Naive thymus-derived CD8-positive, alpha-beta T cell (primary cell): Measurements from ENCODE around the gene LSM14A. TPM values are rescaled to one million over a fixed set of nuclear protein-coding genes. Genes with fewer than 3 reads are reported as not detected.

Source experiments
- ATAC-seq, 2 donors: fragments of 150-1000 bp; cut with Tn5 transposase in 1 of 2; sonication (Bioruptor Pico), chemical (Tn5 transposase) in 1 of 2; 1 replicate in 1 of 2; 2 replicates in 1 of 2; pipeline ENCODE4 v1.10.0; 2021; ENCODE audit warnings: mild to moderate bottlenecking in 2 of 2, moderate library complexity in 2 of 2
- POLR2A ChIA-PET: fragments of 350-600 bp; sonication (Branson Sonifier 250); formaldehyde crosslinking; loops from one replicate; lab custom pipeline; 2021; ENCODE audit warnings: antibody characterized with exemption; lab: Charles Lee
- DNase-seq, 10 donors: peaks; one replicate each; pipeline versions ENCODE4 v3.0.0 to v3.0.0-alpha.2; 2020 to 2022
- H3K27ac Mint-ChIP-seq, 10 donors: one replicate each; pipeline ENCODE4 v1.8.0; 2020 to 2022; ENCODE audit warnings: mild to moderate bottlenecking in 10 of 10, mixed read lengths in 10 of 10, moderate library complexity in 4 of 10, inconsistent platforms in 1 of 10
- H3K27me3 Mint-ChIP-seq, 5 donors: one replicate each; pipeline ENCODE4 v1.8.0; 2021 to 2022; ENCODE audit warnings: mixed read lengths in 5 of 5
- H3K36me3 Mint-ChIP-seq, 3 donors: one replicate each; pipeline ENCODE4 v1.8.0; 2020 to 2022; ENCODE audit warnings: mixed read lengths in 3 of 3, mild to moderate bottlenecking in 2 of 3, inconsistent platforms in 1 of 3
- H3K4me1 Mint-ChIP-seq, 4 donors: one replicate each; pipeline ENCODE4 v1.8.0; 2021 to 2022; ENCODE audit warnings: mixed read lengths in 4 of 4
- H3K4me3 Mint-ChIP-seq, 10 donors: one replicate each; pipeline ENCODE4 v1.8.0; 2020 to 2022; ENCODE audit warnings: mild to moderate bottlenecking in 10 of 10, mixed read lengths in 10 of 10, moderate library complexity in 6 of 10, inconsistent platforms in 1 of 10
- H3K9me3 Mint-ChIP-seq, 9 donors: one replicate each; pipeline ENCODE4 v1.8.0; 2020 to 2022; ENCODE audit warnings: mixed read lengths in 9 of 9, mild to moderate bottlenecking in 3 of 9, inconsistent platforms in 1 of 9, moderate library complexity in 1 of 9
- polyA plus RNA-seq, 3 donors: library from polyadenylated mRNA; unstranded; fragments of 300-500 nt; fragmentation: Illumina TruSeq; gene quantifications; one replicate each; pipeline ENCODE4 v1.2.3, GENCODE V29; 2021
- total RNA-seq, 8 experiments: library from RNA in 2 of 8; stranded (reverse) in 2 of 8; gene quantifications; one replicate each; pipeline ENCODE4 v1.2.3 and lab custom pipeline; 2021 to 2026

Gene LSM14A
- total and polyA plus RNA-seq, 5 experiments from 2014 or later: 163 to 209 (median 193) TPM

DNA sequence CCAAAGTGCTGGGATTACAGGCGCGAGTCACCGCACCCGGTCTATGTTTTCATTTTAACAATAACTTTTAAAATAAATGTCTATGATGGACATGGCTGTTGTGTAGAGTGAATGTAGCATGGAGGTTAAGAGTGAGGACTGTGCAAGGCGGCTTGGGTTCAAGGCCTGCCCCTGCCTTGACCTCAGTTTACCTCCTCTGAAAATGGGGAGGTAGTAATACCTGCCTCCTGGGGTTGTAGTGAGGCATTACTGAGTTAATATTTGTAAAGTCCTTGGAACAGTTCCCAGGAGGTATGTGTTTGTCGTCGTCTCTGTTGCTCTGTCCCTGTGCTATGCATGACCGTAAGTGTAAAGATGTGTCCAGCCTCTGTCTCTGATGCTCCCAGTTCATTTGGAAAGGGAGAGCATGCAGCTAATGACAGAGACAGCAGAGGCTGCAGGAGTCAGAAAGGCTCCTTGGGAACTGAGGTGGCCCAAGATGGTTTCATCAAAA is 91.5 kb downstream of the LSM14A start:
- no peaks in the 10 kb centered on the region for H3K9me3 Mint-ChIP-seq
- DNase-seq (no peak), ATAC-seq (no peak)
- POLR2A ChIA-PET: interaction anchor here (0.6 kb wide), 1 partner anchor 27 kb away, joined by 6 read pairs; no protein-coding TSS in a partner anchor
- peak overlapping the region in 7 of 10 donors; percentile 23 to 83 (median 70) for H3K27ac Mint-ChIP-seq
- peaks cover 36 to 72% (median 67%) of the 10 kb centered on the region in 4 donors for H3K4me1 Mint-ChIP-seq
- peak overlapping the region in 2 of 10 donors; percentile 18 to 28 for H3K4me3 Mint-ChIP-seq
- H3K36me3 Mint-ChIP-seq: peaks cover 0 to 22% (median 0%) of the 10 kb centered on the region in 3 donors
- no peaks in the 10 kb centered on the region for H3K27me3 Mint-ChIP-seq

DNA sequence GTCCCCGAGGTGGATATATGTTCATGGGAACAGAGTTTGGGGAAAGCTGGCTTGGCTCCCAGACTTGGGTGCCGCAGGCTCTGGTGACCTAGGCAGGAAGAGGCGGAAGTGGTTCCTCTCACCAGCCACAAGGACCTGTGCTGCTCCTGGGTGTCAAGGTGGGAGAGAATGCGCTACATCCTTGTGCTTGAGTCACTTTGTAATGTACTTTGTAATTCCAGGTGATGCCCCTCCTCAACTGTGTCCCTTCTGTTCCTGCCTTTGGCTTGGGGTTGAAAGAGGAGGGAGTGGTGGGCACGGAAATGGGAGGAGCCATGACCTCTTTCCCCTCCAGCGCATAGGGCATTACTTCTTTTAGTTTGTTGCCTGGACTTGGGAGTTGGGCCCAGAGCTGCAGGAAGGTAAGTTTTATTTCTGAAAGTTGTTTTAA is 92.9 kb downstream of the LSM14A start:
- peaks cover 41 to 74% (median 70%) of the 10 kb centered on the region in 4 donors for H3K4me1 Mint-ChIP-seq
- H3K27me3 Mint-ChIP-seq: no peaks in the 10 kb centered on the region
- ATAC-seq (no peak), DNase-seq (no peak)
- H3K27ac Mint-ChIP-seq: peak overlapping the region; percentile 10 to 86 (median 66)
- H3K36me3 Mint-ChIP-seq: peaks cover 0 to 16% (median 0%) of the 10 kb centered on the region in 3 donors
- peak overlapping the region in 4 of 10 donors; percentile 19 to 63 (median 33) for H3K4me3 Mint-ChIP-seq
- POLR2A ChIA-PET: no interaction called here
- H3K9me3 Mint-ChIP-seq: no peaks in the 10 kb centered on the region

DNA sequence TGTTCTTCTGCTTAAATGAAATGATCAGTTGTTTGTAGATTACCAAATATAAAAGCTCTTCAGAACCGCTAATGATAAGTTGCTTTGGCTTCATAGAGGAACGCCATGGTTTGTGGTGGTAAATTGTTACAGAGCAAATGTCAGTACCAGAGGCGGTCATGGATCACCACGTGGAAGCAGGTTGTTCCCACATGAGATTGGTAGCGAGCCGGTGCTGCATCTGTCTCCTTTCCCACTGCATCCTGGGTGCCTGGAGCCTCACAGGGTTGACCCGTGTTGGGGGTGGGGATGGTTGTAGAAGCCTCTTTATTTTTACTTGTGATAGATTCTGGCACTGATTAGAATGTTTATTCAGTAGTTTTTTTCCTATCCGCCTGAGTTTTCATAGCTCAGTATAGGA is 96.8 kb downstream of the LSM14A start:
- POLR2A ChIA-PET: interaction anchor here (0.6 to 6.1 kb wide), 8 partner anchors 8 to 97 kb away, joined by 3 to 59 read pairs (median 6); partner anchors contain the start of genes GARRE1, GPI and LSM14A
- no peaks in the 10 kb centered on the region for H3K27me3 Mint-ChIP-seq
- ATAC-seq (no peak), DNase-seq (no peak)
- H3K27ac Mint-ChIP-seq: peak overlapping the region; percentile 86 to 99 (median 91)
- peak overlapping the region; percentile 36 to 81 (median 64) for H3K4me3 Mint-ChIP-seq
- peaks cover 0 to 13% (median 4%) of the 10 kb centered on the region in 3 donors for H3K36me3 Mint-ChIP-seq
- H3K9me3 Mint-ChIP-seq: no peaks in the 10 kb centered on the region
- H3K4me1 Mint-ChIP-seq: peaks cover 48 to 89% (median 80%) of the 10 kb centered on the region in 4 donors

DNA sequence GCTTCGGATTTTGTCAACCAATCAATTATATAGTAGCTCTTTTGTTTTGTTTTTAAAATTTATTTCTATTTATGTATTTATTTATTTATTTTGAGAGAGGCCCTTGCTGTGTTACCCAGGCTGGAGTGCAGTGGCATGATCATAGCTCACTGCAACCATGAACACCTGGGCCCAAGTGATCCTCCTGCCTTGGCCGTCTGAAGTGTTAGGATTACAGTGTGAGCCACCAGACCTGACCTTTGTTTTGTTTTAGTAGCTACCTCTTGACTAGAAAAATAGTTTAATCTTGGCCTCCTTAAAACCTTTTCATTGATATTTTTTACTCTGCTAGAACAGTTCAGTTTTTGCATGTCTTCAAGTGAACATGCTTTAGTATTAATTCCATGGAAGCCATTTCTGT is 97.2 kb downstream of the LSM14A start:
- Mint-ChIP-seq H3K4me3 (peak overlapping the region; percentile 68 to 90 (median 80)), H3K4me1 (peaks cover 52 to 91% (median 81%) of the 10 kb centered on the region in 4 donors), H3K27me3 (no peaks in the 10 kb centered on the region), H3K9me3 (no peaks in the 10 kb centered on the region), H3K27ac (peak overlapping the region; percentile 86 to 99 (median 96)), H3K36me3 (peaks cover 0 to 13% (median 4%) of the 10 kb centered on the region in 3 donors)
- ATAC-seq: peak; percentile 0 to 11
- POLR2A ChIA-PET: interaction anchor here (0.6 to 6.1 kb wide), 8 partner anchors 9 to 408 kb away, joined by 3 to 59 read pairs (median 6); partner anchors contain the start of genes GARRE1, GPI, LSM14A and ZNF302
- DNase-seq: no peak

DNA sequence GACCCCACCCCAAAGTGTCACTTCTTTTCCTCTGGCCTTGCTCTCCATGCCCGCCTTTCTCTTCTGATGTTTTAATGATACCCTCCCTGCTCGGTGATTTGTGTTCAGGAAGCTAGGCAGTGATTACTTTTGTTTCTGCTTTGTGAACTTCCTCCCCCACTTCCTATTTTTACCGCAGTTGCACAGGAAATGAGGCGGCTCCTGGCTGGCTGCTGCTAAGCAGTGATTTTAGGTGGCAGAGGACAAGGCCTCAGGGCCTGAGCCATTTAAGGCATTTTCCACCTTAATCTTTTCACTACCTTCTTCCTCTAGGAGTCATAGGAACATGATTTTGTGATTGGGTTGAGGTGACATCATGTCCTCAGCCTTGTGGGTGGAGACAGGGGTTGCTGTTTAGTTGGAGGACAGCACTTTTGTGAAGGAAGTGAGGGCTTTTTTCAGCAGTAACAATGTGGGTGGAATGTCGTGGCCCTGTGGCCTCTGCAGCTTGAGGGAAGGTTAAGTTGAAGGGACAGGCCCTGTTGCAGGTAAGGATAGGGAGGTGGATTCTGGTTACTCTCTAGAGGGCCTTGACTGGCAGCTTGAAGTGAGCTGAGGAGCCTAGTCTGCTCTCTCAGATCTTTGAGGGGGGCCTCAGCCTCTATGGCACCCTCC is 97.8 kb downstream of the LSM14A start:
- H3K4me1 Mint-ChIP-seq: peaks cover 50 to 91% (median 80%) of the 10 kb centered on the region in 4 donors

DNA sequence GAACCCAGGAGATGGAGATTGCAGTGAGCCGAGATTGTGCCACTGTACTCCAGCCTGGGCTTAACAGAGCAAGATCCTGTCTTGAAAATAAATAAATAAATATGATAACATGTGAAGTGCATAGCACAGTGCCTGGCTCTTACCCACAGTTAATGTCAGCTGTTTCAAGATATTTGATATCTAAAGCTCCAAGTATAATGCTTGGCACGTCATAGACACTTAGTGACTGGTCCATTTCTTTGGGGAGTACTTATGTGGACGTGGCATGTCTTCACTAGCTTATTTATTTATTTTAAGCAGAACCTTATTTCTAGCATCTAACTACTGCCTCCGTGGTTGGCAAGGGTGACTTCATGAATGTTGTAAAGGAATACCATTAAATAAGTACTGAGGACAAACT is 100.8 kb downstream of the LSM14A start:
- Mint-ChIP-seq H3K27ac (peak overlapping the region in 9 of 10 donors; percentile 66 to 99 (median 92)), H3K4me3 (peak overlapping the region in 3 of 10 donors; percentile 5 to 43 (median 8)), H3K27me3 (no peaks in the 10 kb centered on the region), H3K4me1 (peaks cover 49 to 96% (median 82%) of the 10 kb centered on the region in 4 donors), H3K9me3 (peaks cover 0 to 3% (median 0%) of the 10 kb centered on the region in 9 donors), H3K36me3 (peaks cover 0 to 11% (median 3%) of the 10 kb centered on the region in 3 donors)
- POLR2A ChIA-PET: interaction anchor here (1.8 to 1.9 kb wide), 2 partner anchors 18 to 101 kb away, joined by 4 to 7 read pairs; no protein-coding TSS in a partner anchor
- no peak for DNase-seq
- no peak for ATAC-seq

More for the DNA sequence above, 97.8 kb downstream of the LSM14A start:
- Mint-ChIP-seq H3K4me3 (peak overlapping the region; percentile 68 to 90 (median 80)), H3K9me3 (no peaks in the 10 kb centered on the region), H3K27me3 (no peaks in the 10 kb centered on the region), H3K36me3 (peaks cover 0 to 9% (median 4%) of the 10 kb centered on the region in 3 donors), H3K27ac (peak overlapping the region; percentile 86 to 99 (median 96))
- peak; percentile 89 to 90 for ATAC-seq
- POLR2A ChIA-PET: interaction anchor here (0.6 to 6.1 kb wide), 12 partner anchors 9 to 407 kb away, joined by 3 to 59 read pairs (median 4); partner anchors contain the start of genes GARRE1, GPI, LSM14A and ZNF302
- DNase-seq: peak; percentile 41 to 90 (median 78)

DNA sequence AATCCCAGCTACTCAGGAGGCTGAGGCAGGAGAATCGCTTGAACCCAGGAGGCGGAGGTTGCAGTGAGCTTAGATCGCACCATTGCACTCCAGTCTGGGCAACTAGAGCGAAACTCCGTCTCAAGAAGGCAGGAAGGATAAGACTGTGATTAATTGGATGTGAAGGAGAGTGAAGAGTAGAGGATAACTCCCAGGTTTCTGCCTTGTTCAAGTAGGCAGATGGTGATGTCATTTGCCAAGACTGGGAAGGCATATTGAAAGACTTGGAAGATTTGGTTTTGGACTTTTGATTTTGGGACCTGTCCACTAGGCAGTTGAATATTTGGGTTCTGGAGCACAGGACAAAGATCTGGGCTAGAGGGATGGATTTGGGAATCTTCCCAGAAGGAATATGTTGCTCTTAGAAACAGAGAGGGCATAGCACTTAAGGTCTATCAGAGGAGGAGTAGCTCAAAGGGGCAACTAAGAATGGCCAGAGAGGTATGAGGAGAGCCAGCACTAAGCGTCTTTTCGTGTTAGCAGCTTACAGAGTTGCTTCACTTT is 102.1 kb downstream of the LSM14A start:
- H3K9me3 Mint-ChIP-seq: peaks cover 0 to 3% (median 0%) of the 10 kb centered on the region in 9 donors
- POLR2A ChIA-PET: interaction anchor here (0.6 to 1.9 kb wide), 2 partner anchors 19 to 21 kb away, joined by 3 to 7 read pairs; no protein-coding TSS in a partner anchor
- DNase-seq (no peak), ATAC-seq (no peak)
- peak overlapping the region in 6 of 10 donors; percentile 8 to 64 (median 38) for H3K4me3 Mint-ChIP-seq
- peaks cover 45 to 93% (median 75%) of the 10 kb centered on the region in 4 donors for H3K4me1 Mint-ChIP-seq
- no peaks in the 10 kb centered on the region for H3K27me3 Mint-ChIP-seq
- H3K27ac Mint-ChIP-seq: peak overlapping the region in 9 of 10 donors; percentile 57 to 92 (median 87)
- peaks cover 0 to 15% (median 9%) of the 10 kb centered on the region in 3 donors for H3K36me3 Mint-ChIP-seq

DNA sequence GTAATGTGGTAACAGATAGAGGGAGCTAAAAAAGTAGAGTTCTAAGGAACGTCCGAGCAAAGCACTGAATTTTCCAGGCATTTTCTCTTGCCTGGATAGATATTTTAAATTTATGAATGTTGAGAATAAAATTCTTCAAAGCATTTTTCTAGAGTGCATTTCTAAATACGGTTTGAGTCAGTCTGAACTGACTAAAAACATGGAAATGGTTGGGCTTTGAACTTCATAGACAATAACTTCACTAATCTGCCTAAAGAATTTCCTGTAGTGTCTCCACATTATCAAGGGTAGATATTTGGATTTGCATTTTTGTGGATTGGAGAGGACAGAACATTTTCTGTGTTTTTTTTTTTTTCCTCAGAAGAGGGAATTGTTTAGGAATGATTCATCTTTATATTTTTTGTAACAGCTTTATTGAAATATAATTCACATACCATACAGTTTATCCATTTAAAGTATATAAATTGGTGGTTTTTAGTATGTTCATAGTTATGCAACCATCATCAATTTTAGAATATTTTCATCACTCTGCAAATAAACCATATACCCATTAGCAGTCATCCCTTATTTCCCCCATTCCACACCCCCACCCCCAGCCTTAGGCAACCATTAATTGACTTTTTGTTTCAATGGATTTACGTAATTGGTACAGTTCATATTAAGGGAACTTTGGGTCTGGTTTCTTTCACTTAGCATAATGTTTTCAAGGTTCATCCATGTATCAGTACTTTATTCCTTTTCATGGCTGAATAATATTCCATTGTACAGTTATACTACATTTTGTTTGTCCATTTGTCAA is 102.7 kb downstream of the LSM14A start:
- POLR2A ChIA-PET: no interaction called here
- ATAC-seq (no peak), DNase-seq (no peak)
- peaks cover 0 to 3% (median 0%) of the 10 kb centered on the region in 9 donors for H3K9me3 Mint-ChIP-seq
- no peaks in the 10 kb centered on the region for H3K27me3 Mint-ChIP-seq
- peaks cover 40 to 88% (median 71%) of the 10 kb centered on the region in 4 donors for H3K4me1 Mint-ChIP-seq
- H3K36me3 Mint-ChIP-seq: peaks cover 0 to 15% (median 9%) of the 10 kb centered on the region in 3 donors
- H3K4me3 Mint-ChIP-seq: peak overlapping the region in 5 of 10 donors; percentile 8 to 64 (median 43)
- H3K27ac Mint-ChIP-seq: peak overlapping the region in 9 of 10 donors; percentile 57 to 92 (median 87)

DNA sequence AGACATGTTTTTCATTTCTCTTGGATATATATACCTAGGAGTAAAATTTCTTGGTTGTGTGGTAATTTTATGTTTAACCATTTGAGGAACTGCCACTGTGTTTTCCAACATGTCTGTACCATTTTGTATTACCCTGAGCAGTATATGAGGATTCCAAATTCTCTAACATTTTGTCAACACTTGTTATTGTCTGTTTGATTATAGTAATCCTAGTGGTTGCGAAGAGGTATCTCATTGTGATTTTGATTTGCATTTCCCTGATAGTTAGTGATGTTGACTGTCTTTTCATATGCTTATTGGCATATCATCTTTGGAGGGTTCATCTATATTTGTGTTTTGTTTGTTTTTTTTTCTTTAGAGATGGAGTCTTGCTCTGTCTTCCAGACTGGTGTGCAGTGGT is 103.4 kb downstream of the LSM14A start:
- no peak for ATAC-seq
- H3K4me3 Mint-ChIP-seq: peak overlapping the region in 1 of 10 donors; percentile 32
- H3K4me1 Mint-ChIP-seq: peaks cover 33 to 81% (median 65%) of the 10 kb centered on the region in 4 donors
- peaks cover 0 to 3% (median 0%) of the 10 kb centered on the region in 9 donors for H3K9me3 Mint-ChIP-seq
- H3K27me3 Mint-ChIP-seq: no peaks in the 10 kb centered on the region
- peak overlapping the region in 6 of 10 donors; percentile 22 to 79 (median 47) for H3K27ac Mint-ChIP-seq
- H3K36me3 Mint-ChIP-seq: peaks cover 0 to 15% (median 12%) of the 10 kb centered on the region in 3 donors
- POLR2A ChIA-PET: interaction anchor here (1.3 kb wide), 1 partner anchor 28 kb away, joined by 4 read pairs; no protein-coding TSS in a partner anchor
- DNase-seq: no peak

DNA sequence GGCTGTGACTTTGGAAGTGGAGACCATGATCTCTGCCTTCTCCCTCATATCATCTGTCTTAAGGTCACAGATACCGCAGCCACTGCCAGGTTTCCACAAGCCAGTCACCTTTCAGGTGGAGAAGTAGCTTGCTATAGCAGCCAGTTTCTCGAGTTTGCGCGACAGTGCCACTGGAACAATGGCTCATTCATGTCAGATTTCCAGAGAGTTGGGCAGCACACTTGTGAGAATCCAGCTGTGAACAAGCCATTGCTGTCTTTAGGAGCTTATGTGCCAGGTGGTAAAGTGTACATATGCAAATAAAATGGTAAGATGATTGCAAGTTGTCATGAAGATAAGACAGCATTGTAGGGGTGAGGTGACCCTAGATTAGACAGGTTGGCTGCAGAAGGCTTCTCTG is 104.3 kb downstream of the LSM14A start:
- Mint-ChIP-seq H3K4me1 (peaks cover 30 to 77% (median 63%) of the 10 kb centered on the region in 4 donors), H3K9me3 (peaks cover 0 to 3% (median 0%) of the 10 kb centered on the region in 9 donors), H3K27ac (peak overlapping the region in 9 of 10 donors; percentile 12 to 74 (median 50)), H3K27me3 (no peaks in the 10 kb centered on the region), H3K4me3 (peak overlapping the region in 4 of 10 donors; percentile 0 to 34 (median 18)), H3K36me3 (peaks cover 0 to 19% (median 18%) of the 10 kb centered on the region in 3 donors)
- no peak for ATAC-seq
- POLR2A ChIA-PET: interaction anchor here (1.2 to 1.3 kb wide), 2 partner anchors 22 to 27 kb away, joined by 4 read pairs; no protein-coding TSS in a partner anchor
- no peak for DNase-seq

DNA sequence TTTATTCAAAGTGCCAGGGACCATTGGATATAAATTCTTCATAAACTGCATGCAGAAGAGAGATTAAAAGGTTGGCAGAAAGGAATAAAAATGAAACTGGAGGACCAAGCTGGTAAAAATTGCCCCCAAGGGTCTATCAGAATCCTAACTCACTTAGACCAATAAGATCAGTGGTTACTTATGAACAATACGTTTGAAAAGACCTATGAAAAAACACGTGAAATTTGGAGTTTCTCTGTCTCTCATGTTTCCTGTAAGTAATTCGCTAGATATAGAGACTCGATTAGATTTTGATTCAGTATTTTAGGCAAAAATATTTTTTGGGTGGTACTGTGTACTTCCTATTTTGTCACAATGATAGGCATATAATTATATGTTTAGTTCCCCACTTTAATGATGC is 104.9 kb downstream of the LSM14A start:
- peak overlapping the region in 5 of 10 donors; percentile 0 to 34 (median 8) for H3K4me3 Mint-ChIP-seq
- H3K4me1 Mint-ChIP-seq: peaks cover 26 to 76% (median 60%) of the 10 kb centered on the region in 4 donors
- POLR2A ChIA-PET: interaction anchor here (1.2 kb wide), 1 partner anchor 22 kb away, joined by 4 read pairs; no protein-coding TSS in a partner anchor

More for the DNA sequence above, 104.9 kb downstream of the LSM14A start:
- H3K27ac Mint-ChIP-seq: peak overlapping the region in 8 of 10 donors; percentile 12 to 74 (median 42)
- no peak for ATAC-seq
- H3K27me3 Mint-ChIP-seq: no peaks in the 10 kb centered on the region
- H3K9me3 Mint-ChIP-seq: peaks cover 0 to 3% (median 0%) of the 10 kb centered on the region in 9 donors
- peaks cover 0 to 19% (median 18%) of the 10 kb centered on the region in 3 donors for H3K36me3 Mint-ChIP-seq
- no peak for DNase-seq
